Measurements from ENCODE around the gene FGFR2. TPM values are rescaled to one million over a fixed set of nuclear protein-coding genes. Genes with fewer than 3 reads are reported as not detected.

Gene FGFR2
- total and polyA plus RNA-seq, 12 donors: 0.09 to 0.81 (median 0.51) TPM

DNA sequence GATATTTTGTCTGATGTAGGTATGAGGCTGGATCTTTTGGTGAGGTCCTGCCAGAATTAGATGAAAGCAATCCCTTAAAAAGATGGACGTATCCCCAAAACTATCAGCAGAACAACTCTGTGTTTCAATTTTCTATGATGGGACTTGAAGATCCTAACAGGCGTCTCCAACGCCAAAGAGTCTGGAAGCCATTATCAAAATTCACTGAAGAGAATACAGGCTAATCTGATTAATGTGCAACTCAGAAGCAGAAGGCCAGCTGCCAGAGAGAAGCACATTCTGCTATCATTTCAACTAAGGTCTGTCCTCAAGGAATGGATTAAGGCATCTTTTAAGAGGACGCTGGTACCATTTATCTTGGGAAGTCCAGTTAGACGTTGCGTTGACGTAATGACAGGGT is 119.7 kb downstream of the FGFR2 start:
- H3K36me3 ChIP-seq: no peaks in the 10 kb centered on the region
- intact Hi-C loops (cut with DNase I): no loop called here
- WGBS, 2 donors: 88 to 92% methylated on average over 7 of the region's 7 CpGs
- no peak overlapping the region for H3K4me3 ChIP-seq
- DNase-seq (no peak), ATAC-seq (no peak)
- no peak for TF ChIP-seq CTCF (IDR thresholded peaks at IDR 0.05)
- H3K4me1 ChIP-seq: no peaks in the 10 kb centered on the region
- peaks cover 0 to 29% (median 3%) of the 10 kb centered on the region in 7 donors for H3K27me3 ChIP-seq
- no peak overlapping the region for H3K27ac ChIP-seq
- H3K9me3 ChIP-seq: peaks cover 0 to 6% (median 0%) of the 10 kb centered on the region in 11 donors

DNA sequence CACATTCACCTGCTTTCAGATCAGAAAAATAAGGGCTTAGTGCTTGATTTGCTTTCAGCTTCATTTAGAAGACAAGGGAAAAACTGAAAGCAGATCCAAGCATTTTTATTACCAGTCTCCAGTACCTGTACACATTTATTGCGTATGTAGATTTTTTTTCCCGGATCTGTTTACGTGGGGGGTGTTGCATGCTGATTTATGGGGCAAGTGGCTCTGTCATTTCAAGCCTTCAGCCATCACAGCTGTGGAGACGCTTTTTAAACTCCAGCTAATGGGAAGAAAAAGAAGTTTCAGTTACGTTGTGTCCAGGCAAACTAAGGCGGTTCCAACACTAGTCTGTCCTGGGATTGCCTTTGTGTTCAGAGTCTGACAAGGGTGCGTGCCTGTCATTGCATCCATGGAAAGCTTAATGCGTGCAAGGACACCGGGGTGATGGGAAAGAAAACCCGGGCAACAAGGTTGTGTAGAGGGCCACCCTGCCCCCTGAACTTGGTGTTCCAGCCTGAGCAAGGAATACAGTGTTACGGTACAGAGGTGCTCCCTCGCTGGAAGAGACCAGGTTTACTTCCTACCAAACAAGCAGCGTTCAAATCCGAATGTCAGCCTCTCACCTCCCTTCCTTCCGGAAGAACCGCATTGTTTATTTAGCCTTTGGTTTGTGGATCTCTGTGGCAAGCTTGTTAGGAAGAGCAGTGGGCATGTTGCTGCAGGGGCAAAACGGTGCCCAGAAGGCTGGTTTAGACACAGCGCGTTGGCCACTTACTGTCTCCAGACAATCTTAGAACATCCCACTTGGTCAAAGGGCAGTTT is 128.2 kb downstream of the FGFR2 start:
- no peak for DNase-seq
- no peak for ATAC-seq
- peaks cover 0 to 33% (median 13%) of the 10 kb centered on the region in 7 donors for H3K27me3 ChIP-seq
- H3K9me3 ChIP-seq: peaks cover 0 to 1% (median 0%) of the 10 kb centered on the region in 11 donors
- WGBS, 2 donors: 82 to 86% methylated on average over 19 of the region's 19 CpGs
- no peaks in the 10 kb centered on the region for H3K4me1 ChIP-seq
- H3K27ac ChIP-seq: no peak overlapping the region
- TF ChIP-seq CTCF (IDR thresholded peaks at IDR 0.05): no peak
- intact Hi-C loops (cut with DNase I): no loop called here
- no peaks in the 10 kb centered on the region for H3K36me3 ChIP-seq
- H3K4me3 ChIP-seq: no peak overlapping the region

GRCh38 chr10:121468726-121469125 is 129.5 kb downstream of the FGFR2 start:
- ATAC-seq: no peak
- Histone ChIP-seq H3K4me3 (no peak overlapping the region), H3K27ac (no peak overlapping the region), H3K36me3 (no peaks in the 10 kb centered on the region), H3K9me3 (no peaks in the 10 kb centered on the region), H3K27me3 (peaks cover 0 to 35% (median 13%) of the 10 kb centered on the region in 7 donors), H3K4me1 (no peaks in the 10 kb centered on the region)
- no peak for DNase-seq
- intact Hi-C loops (cut with DNase I): no loop called here
- TF ChIP-seq CTCF (IDR thresholded peaks at IDR 0.05): no peak
- 74 to 75% methylated on average over 8 of the region's 8 CpGs for WGBS, 2 donors

DNA sequence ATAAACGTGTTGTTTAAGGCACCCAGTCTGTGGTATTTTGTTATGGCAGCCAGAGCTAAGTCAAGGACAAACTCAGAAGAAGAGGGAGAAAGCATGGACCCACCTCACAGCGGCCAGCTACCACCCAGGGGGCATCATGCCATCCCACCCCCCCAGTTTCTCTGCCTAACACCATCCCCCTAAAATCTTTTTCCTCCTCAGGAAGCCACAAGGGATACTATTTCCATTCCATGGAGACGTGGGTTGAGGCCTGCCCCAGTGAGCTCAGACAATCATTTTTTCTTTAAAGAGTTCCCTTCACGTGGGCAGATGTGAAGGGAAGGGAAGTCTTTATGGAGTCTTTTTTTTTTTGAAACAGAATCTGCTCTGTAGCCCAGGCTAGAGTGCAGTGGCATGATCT is 131.8 kb downstream of the FGFR2 start:
- no peaks in the 10 kb centered on the region for H3K36me3 ChIP-seq
- intact Hi-C loops (cut with DNase I): no loop called here
- H3K9me3 ChIP-seq: no peaks in the 10 kb centered on the region
- no peaks in the 10 kb centered on the region for H3K4me1 ChIP-seq
- H3K27ac ChIP-seq: no peak overlapping the region
- peaks cover 0 to 20% (median 7%) of the 10 kb centered on the region in 7 donors for H3K27me3 ChIP-seq
- no peak for TF ChIP-seq CTCF (IDR thresholded peaks at IDR 0.05)
- no peak overlapping the region for H3K4me3 ChIP-seq
- WGBS, 2 donors: 67 to 83% methylated on average over 4 of the region's 4 CpGs
- ATAC-seq (no peak), DNase-seq (no peak)

Measured in heart right ventricle (tissue), 16 donors.